Body of pancreas (tissue), 4 donors: ENCODE results near the gene DOCK3. TPM values are rescaled to one million over a fixed set of nuclear protein-coding genes. Genes with fewer than 3 reads are reported as not detected.

Experiments used
- ATAC-seq: fragments of 150-250 bp; one replicate; pipeline ENCODE4 v1.9.1; 2016
- DNase-seq, 4 donors: peaks; one replicate each; pipeline ENCODE4 v3.0.0-alpha.2; 2019
- H3K27ac ChIP-seq, 4 donors: fragments of 200-600 bp; sonication (generic); 1 replicate in 3 of 4; 2 replicates in 1 of 4; pipeline versions ENCODE4 v1.5.1 to v1.6.1; 2016 to 2019; ENCODE audit warnings: mild to moderate bottlenecking in 1 of 4, mixed read lengths in 1 of 4, moderate library complexity in 1 of 4
- H3K27me3 ChIP-seq, 2 donors: fragments of 200-600 bp; sonication (generic); one replicate each; pipeline ENCODE4 v1.6.0; 2016; ENCODE audit warnings: mild to moderate bottlenecking in 1 of 2
- H3K36me3 ChIP-seq, 2 donors: fragments of 200-600 bp; sonication (generic); replicated peaks in 1 of 2; 2 replicates each; pipeline ENCODE4 v1.5.1; 2016; ENCODE audit warnings: low read depth in 2 of 2; ENCODE audit not compliant: insufficient read depth in 1 of 2
- H3K4me1 ChIP-seq: fragments of 200-600 bp; sonication (generic); one replicate; pipeline ENCODE4 v1.6.0; 2016
- H3K4me3 ChIP-seq, 2 donors: fragments of 200-600 bp; sonication (generic); 1 replicate in 1 of 2; 2 replicates in 1 of 2; pipeline ENCODE4 v1.5.1; 2016 to 2019
- H3K9me3 ChIP-seq, 3 donors: fragments of 200-600 bp; sonication (generic); 1 replicate in 2 of 3; 2 replicates in 1 of 3; pipeline ENCODE4 v1.5.1; 2016
- CTCF ChIP-seq, 7 experiments: fragments of 450-650 bp in 4 of 7; fragments of 200-600 bp in 3 of 7; sonication (generic) in 3 of 7; IDR thresholded peaks; one replicate each; pipeline ENCODE4 v1.5.1; 2016 to 2019; ENCODE audit warnings: antibody characterized with exemption in 7 of 7
- POLR2A ChIP-seq, 3 donors: fragments of 450-650 bp; IDR thresholded peaks; one replicate each; pipeline ENCODE4 v1.6.1; 2016; ENCODE audit warnings: antibody characterized with exemption in 3 of 3, mild to moderate bottlenecking in 2 of 3
- WGBS, 2 donors: methylation state at CpG; one replicate each; pipeline ENCODE4 v1.1.5; 2017; 5-methylcytosine and 5-hydroxymethylcytosine counted together
- intact Hi-C: fragments of 100-400 bp; cut with DNase I; formaldehyde crosslinking; loops from one replicate; pipeline ENCODE4 v1.15.1; 2023
- total RNA-seq, 2 donors: library from RNA; depleted of rRNA; stranded (reverse); fragments of >200 nt; gene quantifications; one replicate each; pipeline ENCODE4 v1.1.0, GENCODE V29; 2016

The DOCK3 gene
- total RNA-seq, 2 donors from 2014 or later: 0.52 TPM; not detected in 1

DNA sequence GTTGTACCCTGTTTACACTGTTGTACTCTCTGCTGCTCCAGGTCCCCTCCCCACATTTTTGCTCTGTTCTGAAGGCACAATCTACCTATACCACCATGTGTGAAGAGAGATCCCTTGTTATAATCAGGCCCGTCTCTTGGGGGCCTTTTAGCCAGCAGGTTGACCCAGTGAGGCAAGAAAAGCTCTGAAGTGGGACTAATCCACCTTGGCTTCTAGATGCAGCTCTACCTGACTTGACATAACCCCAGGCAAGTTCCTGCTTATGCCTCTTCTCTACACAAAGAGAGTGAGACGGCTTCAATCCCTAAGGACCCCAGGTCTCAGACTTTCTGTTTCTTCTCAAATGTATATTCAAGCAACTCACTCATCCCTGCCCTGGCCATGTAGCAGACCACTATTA lies 653.5 kb downstream of the DOCK3 start:
- Histone ChIP-seq H3K36me3 (no peaks in the 10 kb centered on the region), H3K27me3 (no peaks in the 10 kb centered on the region), H3K27ac (no peak overlapping the region), H3K9me3 (no peaks in the 10 kb centered on the region), H3K4me1 (no peaks in the 10 kb centered on the region), H3K4me3 (no peak overlapping the region)
- no peak for DNase-seq
- ATAC-seq: no peak
- TF ChIP-seq CTCF (IDR thresholded peaks at IDR 0.05) (no peak), POLR2A (IDR thresholded peaks at IDR 0.05) (no peak)
- WGBS, 2 donors: 78 to 84% methylated on average over 2 of the region's 2 CpGs
- intact Hi-C loops: no loop called here

DNA sequence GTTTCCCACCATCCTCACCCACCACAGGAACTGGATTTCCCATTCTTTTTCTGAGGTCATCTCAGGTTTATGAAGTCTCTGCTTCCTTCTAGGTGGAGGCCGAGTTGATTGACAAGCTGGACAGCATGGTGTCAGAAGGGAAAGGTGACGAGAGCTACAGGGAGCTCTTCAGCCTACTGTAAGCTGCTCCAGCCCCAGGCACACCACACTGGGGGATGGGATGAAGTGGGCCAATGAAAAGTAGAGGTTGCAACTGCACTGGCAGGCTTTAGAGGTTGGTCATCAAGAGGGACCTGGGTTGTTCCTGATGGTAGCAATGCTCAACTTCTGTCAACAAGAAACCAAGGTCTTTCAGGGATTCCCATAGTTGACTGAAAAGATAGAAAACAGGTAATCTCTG lies 655.3 kb downstream of the DOCK3 start:
- DNase-seq (no peak), ATAC-seq (no peak)
- H3K9me3 ChIP-seq: no peaks in the 10 kb centered on the region
- H3K27me3 ChIP-seq: no peaks in the 10 kb centered on the region
- intact Hi-C loops: no loop called here
- TF ChIP-seq POLR2A (IDR thresholded peaks at IDR 0.05) (no peak), CTCF (IDR thresholded peaks at IDR 0.05) (no peak)
- H3K36me3 ChIP-seq: no peaks in the 10 kb centered on the region
- H3K27ac ChIP-seq: no peak overlapping the region
- no peak overlapping the region for H3K4me3 ChIP-seq
- 60 to 61% methylated on average over 2 of the region's 2 CpGs for WGBS, 2 donors
- H3K4me1 ChIP-seq: no peaks in the 10 kb centered on the region

DNA sequence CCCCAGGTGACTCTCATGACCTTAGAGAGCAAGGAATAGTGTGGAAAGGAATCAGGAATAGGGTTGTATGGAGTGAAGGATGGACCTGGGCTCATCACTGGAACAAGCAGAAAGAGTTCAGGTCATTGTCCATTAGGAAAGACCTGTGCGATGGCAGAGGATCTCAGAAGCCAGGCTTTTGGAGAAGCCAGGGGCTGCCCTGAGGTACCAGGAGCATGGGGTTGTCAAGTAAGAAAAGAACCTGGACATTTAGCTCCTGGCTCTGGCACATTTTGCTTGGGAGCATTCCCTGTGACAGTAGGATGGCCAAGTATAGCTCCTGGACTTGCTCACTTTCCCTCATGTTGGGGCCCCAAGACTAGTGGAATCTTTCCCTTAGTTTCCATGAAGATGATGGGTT lies 657.4 kb downstream of the DOCK3 start:
- TF ChIP-seq POLR2A (IDR thresholded peaks at IDR 0.05) (no peak), CTCF (IDR thresholded peaks at IDR 0.05) (no peak)
- no peaks in the 10 kb centered on the region for H3K4me1 ChIP-seq
- ATAC-seq: no peak
- no peak overlapping the region for H3K27ac ChIP-seq
- H3K4me3 ChIP-seq: no peak overlapping the region
- WGBS, 2 donors: 88 to 94% methylated on average over 1 of the region's 1 CpG
- no peaks in the 10 kb centered on the region for H3K36me3 ChIP-seq
- DNase-seq: no peak
- no peaks in the 10 kb centered on the region for H3K27me3 ChIP-seq
- intact Hi-C loops: no loop called here
- no peaks in the 10 kb centered on the region for H3K9me3 ChIP-seq

DNA sequence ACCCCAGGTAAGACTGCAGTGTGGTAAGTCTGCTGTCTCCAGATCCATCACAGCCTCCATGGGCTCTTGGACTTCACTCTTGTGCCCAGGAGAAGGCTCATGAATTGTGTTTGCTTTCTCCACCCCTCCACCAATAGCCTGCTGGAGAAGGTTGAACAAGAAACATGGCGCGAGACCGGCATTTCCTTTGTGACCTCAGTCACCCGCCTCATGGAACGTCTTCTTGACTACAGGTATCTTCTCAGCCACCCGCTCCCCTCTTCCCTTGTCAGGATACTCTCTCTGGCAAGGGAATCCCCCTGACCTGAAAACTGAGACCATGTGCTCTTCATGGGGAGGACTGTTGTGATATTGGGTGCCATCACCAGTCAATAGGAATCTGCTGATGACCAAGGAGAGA lies 658.3 kb downstream of the DOCK3 start:
- ATAC-seq: no peak
- no peaks in the 10 kb centered on the region for H3K36me3 ChIP-seq
- TF ChIP-seq POLR2A (IDR thresholded peaks at IDR 0.05) (no peak), CTCF (IDR thresholded peaks at IDR 0.05) (no peak)
- intact Hi-C loops: no loop called here
- no peaks in the 10 kb centered on the region for H3K27me3 ChIP-seq
- no peak for DNase-seq
- 86 to 92% methylated on average over 6 of the region's 6 CpGs for WGBS, 2 donors
- H3K4me1 ChIP-seq: no peaks in the 10 kb centered on the region
- H3K4me3 ChIP-seq: no peak overlapping the region
- H3K9me3 ChIP-seq: no peaks in the 10 kb centered on the region
- H3K27ac ChIP-seq: no peak overlapping the region

GRCh38 chr3:51336261-51336660 lies 661.5 kb downstream of the DOCK3 start:
- Histone ChIP-seq H3K27me3 (no peaks in the 10 kb centered on the region), H3K4me1 (no peaks in the 10 kb centered on the region), H3K36me3 (no peaks in the 10 kb centered on the region), H3K9me3 (no peaks in the 10 kb centered on the region), H3K4me3 (no peak overlapping the region), H3K27ac (no peak overlapping the region)
- no peak for TF ChIP-seq POLR2A (IDR thresholded peaks at IDR 0.05)
- TF ChIP-seq CTCF (IDR thresholded peaks at IDR 0.05): no peak
- 40 to 57% methylated on average over 1 of the region's 1 CpG for WGBS, 2 donors
- ATAC-seq (no peak), DNase-seq (no peak)
- intact Hi-C loops: no loop called here
